HepG2 (cell line): ENCODE data around the gene TMEM184B. TPM values are rescaled to one million over a fixed set of nuclear protein-coding genes. Genes with fewer than 3 reads are reported as not detected.

ENCODE experiments used
- ATAC-seq: fragments of 200-7000 bp; cut with Tn5 transposase; 3 replicates; pipeline ENCODE4 v1.9.1; 2020; ENCODE audit warnings: mild to moderate bottlenecking, moderate library complexity
- BruUV-seq: library from RNA; stranded (reverse); fragments of 400-500 nt; replicated peaks from 2 replicates; lab custom pipeline; 2021; lab: Mats Ljungman, UMichigan
- CTCF ChIA-PET: fragments of 300-600 bp; formaldehyde crosslinking; extraction: SDS; loops from one replicate; lab custom pipeline; 2021; ENCODE audit warnings: low total read pairs, inconsistent platforms, low intra/inter-chr PET ratio; lab: Yijun Ruan, JAX
- POLR2A ChIA-PET: fragments of 350-600 bp; sonication (Branson Sonifier 250); formaldehyde crosslinking; loops from one replicate; lab custom pipeline; 2020; ENCODE audit warnings: antibody characterized with exemption, inconsistent platforms; lab: Yijun Ruan, JAX
- DNase-seq: peaks from one replicate; pipeline ENCODE4 v3.0.0-alpha.2; 2015; ENCODE audit warnings: low spot score
- FAIRE-seq: peaks from 3 replicates; lab custom pipeline; 2011; peaks lifted over from hg19 to GRCh38; lab: Jason Lieb, UNC
- H2AFZ ChIP-seq: one replicate; pipeline ENCODE4 v1.6.1; 2011; ENCODE audit warnings: low read length, inconsistent platforms
- H3K27ac ChIP-seq: fragments of 300-600 bp; 3 replicates; pipeline ENCODE4 v1.8.0; 2011; ENCODE audit warnings: mixed run types, mild to moderate bottlenecking, mixed read lengths, low read length, inconsistent platforms; ENCODE audit not compliant: insufficient read depth; ENCODE audit errors: extremely low read length
- H3K27me3 ChIP-seq, 2 experiments: fragments of 200-600 bp in 1 of 2; 2 replicates in 1 of 2; 3 replicates in 1 of 2; pipeline versions ENCODE4 v1.6.0 to v1.8.0; 2011; ENCODE audit warnings: low read length in 2 of 2, mild to moderate bottlenecking in 2 of 2, moderate library complexity in 2 of 2, inconsistent platforms in 1 of 2; ENCODE audit not compliant: insufficient read depth in 2 of 2, control insufficient read depth in 1 of 2
- H3K36me3 ChIP-seq, 2 experiments: fragments of 200-600 bp in 1 of 2; replicated peaks in 1 of 2; 2 replicates in 1 of 2; 3 replicates in 1 of 2; pipeline versions ENCODE4 v1.5.1 to v1.8.0; 2011; ENCODE audit warnings: low read length in 2 of 2, inconsistent platforms in 1 of 2; ENCODE audit not compliant: insufficient read depth in 2 of 2, control insufficient read depth in 1 of 2
- H3K4me1 ChIP-seq: 2 replicates; pipeline ENCODE4 v1.5.1; 2012; ENCODE audit warnings: low read length, inconsistent platforms; ENCODE audit not compliant: insufficient read depth
- H3K4me2 ChIP-seq: 2 replicates; pipeline ENCODE4 v1.6.0; 2011; ENCODE audit warnings: low read depth, low read length, inconsistent platforms
- H3K4me3 ChIP-seq, 3 experiments: fragments of 200-600 bp in 1 of 3; sonication (generic), shearing (Covaris generic) in 1 of 3; replicated peaks in 1 of 3; 2 replicates each; pipeline ENCODE4 v1.5.1; 2011 to 2016; ENCODE audit warnings: low read length in 3 of 3, inconsistent platforms in 2 of 3, low read depth in 2 of 3, mild to moderate bottlenecking in 2 of 3, control low read depth in 1 of 3, mixed read lengths in 1 of 3; ENCODE audit not compliant: insufficient read depth in 1 of 3
- H3K79me2 ChIP-seq: one replicate; pipeline ENCODE4 v1.6.1; 2011; ENCODE audit warnings: low read length, inconsistent platforms; ENCODE audit not compliant: insufficient read depth
- H3K9ac ChIP-seq: 2 replicates; pipeline ENCODE4 v1.6.0; 2011; ENCODE audit warnings: mild to moderate bottlenecking, low read depth, low read length, inconsistent platforms; ENCODE audit not compliant: insufficient read depth
- H3K9me3 ChIP-seq: 2 replicates; pipeline ENCODE4 v1.5.1; 2012; ENCODE audit warnings: mild to moderate bottlenecking, low read length
- H4K20me1 ChIP-seq: 2 replicates; pipeline ENCODE4 v1.6.0; 2011; ENCODE audit warnings: inconsistent platforms, mild to moderate bottlenecking, low read length, moderate library complexity; ENCODE audit not compliant: insufficient read depth
- JUNB ChIP-seq: sonication (generic); formaldehyde crosslinking; IDR thresholded peaks from 2 replicates; pipeline ENCODE4 v1.8.0; 2022; ENCODE audit warnings: missing genetic modification reagents, mild to moderate bottlenecking, borderline replicate concordance
- NR2F6 ChIP-seq, 2 experiments: IDR thresholded peaks; 2 replicates each; pipeline ENCODE4 v1.6.1; 2016; ENCODE audit warnings: antibody characterized with exemption in 1 of 2, mild to moderate bottlenecking in 1 of 2
- PRMT3 ChIP-seq: sonication (generic); formaldehyde crosslinking; IDR thresholded peaks from 2 replicates; pipeline ENCODE4 v1.8.1; 2022; ENCODE audit warnings: low read depth, mild to moderate bottlenecking, moderate library complexity, missing genetic modification reagents, borderline replicate concordance
- RNF2 ChIP-seq: fragments of 450-650 bp; conservative IDR thresholded peaks from 2 replicates; pipeline ENCODE4 v1.6.1; 2016; ENCODE audit warnings: low read depth
- ZNF543 ChIP-seq: sonication (generic); formaldehyde crosslinking; IDR thresholded peaks from 2 replicates; pipeline ENCODE4 v1.4.0; 2020; ENCODE audit warnings: mild to moderate bottlenecking, missing genetic modification reagents
- ZNF768 ChIP-seq: sonication (generic); formaldehyde crosslinking; IDR thresholded peaks from 2 replicates; pipeline ENCODE4 v1.4.0; 2020; ENCODE audit warnings: missing genetic modification reagents
- ZSCAN25 ChIP-seq: sonication (generic); formaldehyde crosslinking; IDR thresholded peaks from 2 replicates; pipeline ENCODE4 v1.8.0; 2022; ENCODE audit warnings: mild to moderate bottlenecking, missing genetic modification reagents
- WGBS: methylation state at CpG from one replicate; pipeline ENCODE4 v1.1.6; 2017; ENCODE audit warnings: low lambda C conversion rate; 5-methylcytosine and 5-hydroxymethylcytosine counted together
- in situ Hi-C: cut with HindIII; loops from 2 replicates; pipeline ENCODE4 v1.10.0; 2017; ENCODE audit warnings: low pct_unique_long_range_greater_than_20kb; ENCODE audit not compliant: extremely low pct_ligation_motif_present
- intact Hi-C: fragments of 100-400 bp; cut with micrococcal nuclease; formaldehyde crosslinking; loops from one replicate; pipeline ENCODE4 v1.10.0; 2022; ENCODE audit not compliant: unreplicated experiment
- polyA plus RNA-seq, 8 experiments: library from polyadenylated mRNA; depleted of rRNA in 3 of 8; stranded (reverse) in 7 of 8; unstranded in 1 of 8; fragments of >200 nt; fragmentation: Illumina TruSeq in 4 of 8; extraction: Trizol in 4 of 8; gene quantifications; 2 replicates each; pipeline versions ENCODE4 v1.2.1 to v1.2.3, GENCODE V29; 2011 to 2016; ENCODE audit warnings: low read depth in 4 of 8, missing spikeins in 1 of 8, mixed read lengths in 1 of 8; ENCODE audit not compliant: insufficient read depth in 1 of 8
- total RNA-seq, 5 experiments: library from RNA; depleted of rRNA; stranded (reverse); fragments of >200 nt; fragmentation: Illumina TruSeq; extraction: Trizol; gene quantifications; 2 replicates each; pipeline ENCODE4 v1.2.3, GENCODE V29; 2016; ENCODE audit warnings: low read depth in 1 of 5
- TF ChIP-seq, protein P1 (sequence below): sonication (generic); formaldehyde crosslinking; IDR thresholded peaks from 2 replicates; pipeline ENCODE4 v1.9.0; 2021; ENCODE audit warnings: missing genetic modification reagents, mild to moderate bottlenecking, borderline replicate concordance
- TF ChIP-seq, protein P2 (sequence below): sonication (generic); formaldehyde crosslinking; IDR thresholded peaks from 2 replicates; pipeline ENCODE4 v1.5.1; 2020; ENCODE audit warnings: mild to moderate bottlenecking, moderate library complexity, missing genetic modification reagents

Gene TMEM184B
- total and polyA plus RNA-seq, 2 of the 13 experiments (the other 11 are each of a cell fraction or from before 2014, with no cell fraction given), result 15.9 to 16.0 TPM

DNA sequence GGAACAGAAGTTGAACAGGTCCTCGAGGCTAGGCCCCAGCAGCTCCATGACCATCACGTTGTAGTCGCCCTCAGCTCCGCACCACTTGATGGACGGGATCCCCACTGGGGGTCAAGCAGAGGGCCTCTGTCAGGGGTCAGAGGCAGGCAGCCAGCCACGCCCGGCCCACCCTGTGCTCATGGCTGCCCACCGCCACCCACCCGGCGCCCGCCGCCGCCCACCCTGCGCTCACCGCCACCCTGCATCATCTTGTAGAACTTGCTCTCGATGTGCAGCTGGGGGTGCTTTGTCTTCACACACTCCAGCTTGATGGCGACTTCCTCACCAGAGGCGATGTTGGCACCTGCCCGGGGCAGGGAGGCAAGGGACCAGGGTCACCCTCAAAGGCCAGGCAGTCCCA is 30.1 kb upstream of the TMEM184B start:
- WGBS, result 99% methylated on average over 12 of the region's 19 CpGs
- Histone ChIP-seq H3K27me3 (no peaks in the 10 kb centered on the region), H3K4me2 (no peak overlapping the region), H3K9me3 (no peaks in the 10 kb centered on the region), H3K27ac (no peak overlapping the region), H3K36me3 (peaks cover 45 to 58% of the 10 kb centered on the region in 2 experiments; a peak in 4 of 5 replicates), H4K20me1 (peaks cover 38% of the 10 kb centered on the region), H3K79me2 (peaks cover 42% of the 10 kb centered on the region), H3K4me1 (peaks cover 19% of the 10 kb centered on the region), H3K9ac (no peak overlapping the region), H3K4me3 (no peak overlapping the region), H2AFZ (no peak overlapping the region)
- BruUV-seq, result no TSS peak
- FAIRE-seq, result no peak
- ChIA-PET CTCF (interaction anchor here (1.6 kb wide), 1 partner anchor 50 kb away, joined by 3 read pairs; no protein-coding TSS in a partner anchor), POLR2A (no interaction called here)
- intact Hi-C loops (no loop called here), in situ Hi-C loops (no loop called here)
- DNase-seq, result no peak
- TF ChIP-seq ZSCAN25 (CRISPR knock-in tag), result no peak
- TF ChIP-seq, protein P1, sequence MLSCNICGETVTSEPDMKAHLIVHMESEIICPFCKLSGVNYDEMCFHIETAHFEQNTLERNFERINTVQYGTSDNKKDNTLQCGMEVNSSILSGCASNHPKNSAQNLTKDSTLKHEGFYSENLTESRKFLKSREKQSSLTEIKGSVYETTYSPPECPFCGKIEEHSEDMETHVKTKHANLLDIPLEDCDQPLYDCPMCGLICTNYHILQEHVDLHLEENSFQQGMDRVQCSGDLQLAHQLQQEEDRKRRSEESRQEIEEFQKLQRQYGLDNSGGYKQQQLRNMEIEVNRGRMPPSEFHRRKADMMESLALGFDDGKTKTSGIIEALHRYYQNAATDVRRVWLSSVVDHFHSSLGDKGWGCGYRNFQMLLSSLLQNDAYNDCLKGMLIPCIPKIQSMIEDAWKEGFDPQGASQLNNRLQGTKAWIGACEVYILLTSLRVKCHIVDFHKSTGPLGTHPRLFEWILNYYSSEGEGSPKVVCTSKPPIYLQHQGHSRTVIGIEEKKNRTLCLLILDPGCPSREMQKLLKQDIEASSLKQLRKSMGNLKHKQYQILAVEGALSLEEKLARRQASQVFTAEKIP, result no peak
- no peak for TF ChIP-seq JUNB
- TF ChIP-seq NR2F6 (IDR thresholded peaks at IDR 0.05), result no peak
- no peak for TF ChIP-seq NR2F6 (CRISPR knock-in tag; IDR thresholded peaks at IDR 0.05)
- TF ChIP-seq PRMT3 (CRISPR knock-in tag), result no peak
- TF ChIP-seq, protein P2, sequence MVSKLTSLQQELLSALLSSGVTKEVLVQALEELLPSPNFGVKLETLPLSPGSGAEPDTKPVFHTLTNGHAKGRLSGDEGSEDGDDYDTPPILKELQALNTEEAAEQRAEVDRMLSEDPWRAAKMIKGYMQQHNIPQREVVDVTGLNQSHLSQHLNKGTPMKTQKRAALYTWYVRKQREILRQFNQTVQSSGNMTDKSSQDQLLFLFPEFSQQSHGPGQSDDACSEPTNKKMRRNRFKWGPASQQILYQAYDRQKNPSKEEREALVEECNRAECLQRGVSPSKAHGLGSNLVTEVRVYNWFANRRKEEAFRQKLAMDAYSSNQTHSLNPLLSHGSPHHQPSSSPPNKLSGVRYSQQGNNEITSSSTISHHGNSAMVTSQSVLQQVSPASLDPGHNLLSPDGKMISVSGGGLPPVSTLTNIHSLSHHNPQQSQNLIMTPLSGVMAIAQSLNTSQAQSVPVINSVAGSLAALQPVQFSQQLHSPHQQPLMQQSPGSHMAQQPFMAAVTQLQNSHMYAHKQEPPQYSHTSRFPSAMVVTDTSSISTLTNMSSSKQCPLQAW (CRISPR knock-in tag), result no peak
- TF ChIP-seq ZNF543, result no peak
- no peak for TF ChIP-seq ZNF768 (CRISPR knock-in tag)
- no peak for TF ChIP-seq RNF2
- no peak for ATAC-seq
